Ishikawa (cell line): ENCODE results near the gene NKD1.

Experiments used
- CEBPB ChIP-seq: IDR thresholded peaks from 2 replicates; pipeline ENCODE4 v1.6.1; 2012
- EGR1 ChIP-seq: IDR thresholded peaks from 2 replicates; pipeline ENCODE4 v1.6.1; 2012
- EP300 ChIP-seq: IDR thresholded peaks from 2 replicates; pipeline ENCODE4 v1.6.1; 2012; ENCODE audit warnings: borderline replicate concordance
- FOXM1 ChIP-seq: IDR thresholded peaks from 2 replicates; pipeline ENCODE4 v1.6.1; 2012; ENCODE audit warnings: low read depth, borderline replicate concordance
- NFIC ChIP-seq: IDR thresholded peaks from 2 replicates; pipeline ENCODE4 v1.6.1; 2012
- RAD21 ChIP-seq: IDR thresholded peaks from 2 replicates; pipeline ENCODE4 v1.6.1; 2012; ENCODE audit warnings: low read depth
- TAF1 ChIP-seq: IDR thresholded peaks from 2 replicates; pipeline ENCODE4 v1.6.1; 2012; ENCODE audit warnings: low read depth, mild to moderate bottlenecking
- TCF12 ChIP-seq: IDR thresholded peaks from 2 replicates; pipeline ENCODE4 v1.6.1; 2012; ENCODE audit warnings: low read depth
- YY1 ChIP-seq: IDR thresholded peaks from 2 replicates; pipeline ENCODE4 v1.6.1; 2012; ENCODE audit warnings: low read depth
- ZBTB7A ChIP-seq: IDR thresholded peaks from 2 replicates; pipeline ENCODE4 v1.6.1; 2012; ENCODE audit warnings: low read depth
- TF ChIP-seq, protein P1 (sequence below): IDR thresholded peaks from 2 replicates; pipeline ENCODE4 v1.6.1; 2012
- TF ChIP-seq, protein P2 (sequence below): IDR thresholded peaks from 2 replicates; pipeline ENCODE4 v1.6.1; 2012
- TF ChIP-seq, protein P3 (sequence below): IDR thresholded peaks from 2 replicates; pipeline ENCODE4 v1.6.1; 2012; ENCODE audit warnings: low read depth, mild to moderate bottlenecking

DNA sequence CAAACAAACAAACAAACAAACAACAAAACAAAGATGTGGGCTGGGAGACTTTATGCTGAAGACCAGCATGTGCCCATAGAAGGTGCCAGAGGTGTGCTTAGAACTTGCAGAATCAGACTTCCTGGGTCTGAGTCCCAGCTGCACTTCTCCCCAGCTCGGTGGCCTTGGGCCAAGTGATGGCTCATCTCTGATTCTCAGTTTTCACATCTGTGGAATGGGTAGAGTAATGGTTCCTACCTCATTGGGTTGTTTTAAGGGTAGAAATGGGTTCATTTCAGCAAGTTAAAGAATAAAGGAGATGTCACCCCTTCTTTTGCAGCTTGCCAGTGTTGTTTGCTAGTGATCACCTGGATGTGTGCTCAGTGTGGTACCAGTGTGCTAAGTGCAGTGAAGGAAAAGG lies 10.7 kb downstream of the NKD1 start:
- TF ChIP-seq, protein P1, sequence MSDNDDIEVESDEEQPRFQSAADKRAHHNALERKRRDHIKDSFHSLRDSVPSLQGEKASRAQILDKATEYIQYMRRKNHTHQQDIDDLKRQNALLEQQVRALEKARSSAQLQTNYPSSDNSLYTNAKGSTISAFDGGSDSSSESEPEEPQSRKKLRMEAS, result no peak
- no peak for TF ChIP-seq TCF12
- no peak for TF ChIP-seq YY1
- no peak for TF ChIP-seq EP300
- TF ChIP-seq ZBTB7A, result no peak
- TF ChIP-seq RAD21, result no peak
- TF ChIP-seq, protein P2, sequence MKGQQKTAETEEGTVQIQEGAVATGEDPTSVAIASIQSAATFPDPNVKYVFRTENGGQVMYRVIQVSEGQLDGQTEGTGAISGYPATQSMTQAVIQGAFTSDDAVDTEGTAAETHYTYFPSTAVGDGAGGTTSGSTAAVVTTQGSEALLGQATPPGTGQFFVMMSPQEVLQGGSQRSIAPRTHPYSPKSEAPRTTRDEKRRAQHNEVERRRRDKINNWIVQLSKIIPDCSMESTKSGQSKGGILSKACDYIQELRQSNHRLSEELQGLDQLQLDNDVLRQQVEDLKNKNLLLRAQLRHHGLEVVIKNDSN, result no peak
- no peak for TF ChIP-seq EGR1
- no peak for TF ChIP-seq TAF1
- no peak for TF ChIP-seq FOXM1
- TF ChIP-seq, protein P3, sequence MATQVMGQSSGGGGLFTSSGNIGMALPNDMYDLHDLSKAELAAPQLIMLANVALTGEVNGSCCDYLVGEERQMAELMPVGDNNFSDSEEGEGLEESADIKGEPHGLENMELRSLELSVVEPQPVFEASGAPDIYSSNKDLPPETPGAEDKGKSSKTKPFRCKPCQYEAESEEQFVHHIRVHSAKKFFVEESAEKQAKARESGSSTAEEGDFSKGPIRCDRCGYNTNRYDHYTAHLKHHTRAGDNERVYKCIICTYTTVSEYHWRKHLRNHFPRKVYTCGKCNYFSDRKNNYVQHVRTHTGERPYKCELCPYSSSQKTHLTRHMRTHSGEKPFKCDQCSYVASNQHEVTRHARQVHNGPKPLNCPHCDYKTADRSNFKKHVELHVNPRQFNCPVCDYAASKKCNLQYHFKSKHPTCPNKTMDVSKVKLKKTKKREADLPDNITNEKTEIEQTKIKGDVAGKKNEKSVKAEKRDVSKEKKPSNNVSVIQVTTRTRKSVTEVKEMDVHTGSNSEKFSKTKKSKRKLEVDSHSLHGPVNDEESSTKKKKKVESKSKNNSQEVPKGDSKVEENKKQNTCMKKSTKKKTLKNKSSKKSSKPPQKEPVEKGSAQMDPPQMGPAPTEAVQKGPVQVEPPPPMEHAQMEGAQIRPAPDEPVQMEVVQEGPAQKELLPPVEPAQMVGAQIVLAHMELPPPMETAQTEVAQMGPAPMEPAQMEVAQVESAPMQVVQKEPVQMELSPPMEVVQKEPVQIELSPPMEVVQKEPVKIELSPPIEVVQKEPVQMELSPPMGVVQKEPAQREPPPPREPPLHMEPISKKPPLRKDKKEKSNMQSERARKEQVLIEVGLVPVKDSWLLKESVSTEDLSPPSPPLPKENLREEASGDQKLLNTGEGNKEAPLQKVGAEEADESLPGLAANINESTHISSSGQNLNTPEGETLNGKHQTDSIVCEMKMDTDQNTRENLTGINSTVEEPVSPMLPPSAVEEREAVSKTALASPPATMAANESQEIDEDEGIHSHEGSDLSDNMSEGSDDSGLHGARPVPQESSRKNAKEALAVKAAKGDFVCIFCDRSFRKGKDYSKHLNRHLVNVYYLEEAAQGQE, result no peak
- no peak for TF ChIP-seq NFIC
- TF ChIP-seq CEBPB, result no peak
